Omental fat pad (tissue), 4 donors: ENCODE data around the gene IPCEF1. TPM values are rescaled to one million over a fixed set of nuclear protein-coding genes. Genes with fewer than 3 reads are reported as not detected.

ENCODE experiments used
- ATAC-seq: fragments of 150-250 bp; one replicate; pipeline ENCODE4 v1.9.1; 2016; ENCODE audit warnings: mild to moderate bottlenecking, moderate library complexity; ENCODE audit not compliant: low FRiP score
- DNase-seq: peaks from one replicate; pipeline ENCODE4 v3.0.0-alpha.2; 2019; ENCODE audit warnings: low spot score
- CTCF ChIP-seq, 3 donors: fragments of 450-650 bp; IDR thresholded peaks; one replicate each; pipeline ENCODE4 v1.5.1; 2016 to 2017; ENCODE audit warnings: antibody characterized with exemption in 3 of 3, mild to moderate bottlenecking in 3 of 3, moderate library complexity in 2 of 3
- total RNA-seq, 4 donors: library from RNA; depleted of rRNA; stranded (reverse); fragments of >200 nt; gene quantifications; one replicate each; pipeline ENCODE4 v1.1.0, GENCODE V29; 2016

IPCEF1 gene
- total RNA-seq, 4 donors from 2014 or later, result 0.84 to 9.2 (median 2.7) TPM

DNA sequence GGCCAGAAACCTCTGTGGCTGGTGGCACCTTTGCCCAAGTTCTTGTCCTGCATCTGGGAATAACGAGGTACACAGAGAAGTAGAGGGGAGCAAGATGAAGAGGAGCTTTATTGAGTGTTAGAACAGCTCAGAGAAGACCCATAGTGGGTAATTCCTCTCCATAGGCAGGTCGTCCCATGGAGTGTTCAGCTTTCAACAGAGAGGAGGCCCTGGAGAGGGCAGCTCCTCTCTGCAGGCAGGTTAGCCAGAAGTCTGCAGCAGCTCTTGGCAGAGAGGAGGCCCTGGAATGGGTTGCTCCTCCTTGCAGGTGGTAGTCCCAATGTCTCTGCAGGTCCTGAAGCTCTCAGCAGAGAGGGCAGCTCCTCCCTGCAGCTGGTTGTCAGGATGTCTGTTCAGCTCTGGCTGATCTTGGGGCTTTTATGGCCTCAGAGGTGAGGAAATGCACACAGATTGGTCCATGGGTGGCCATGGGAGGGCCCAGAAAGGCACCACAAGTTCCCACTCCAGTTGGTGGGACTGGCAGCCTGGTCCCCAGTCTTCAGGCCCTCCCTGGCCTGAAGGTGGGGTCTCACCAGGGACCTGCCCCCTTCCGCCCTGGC is 89.0 kb downstream of the IPCEF1 start:
- TF ChIP-seq CTCF (IDR thresholded peaks at IDR 0.05), result no peak
- ATAC-seq (no peak), DNase-seq (no peak)

- ATAC-seq (no peak), DNase-seq (no peak)
- TF ChIP-seq CTCF (IDR thresholded peaks at IDR 0.05), result no peak
Observed at GRCh38 chr6:154266560-154267099, 90.0 kb downstream of the IPCEF1 start.

DNA sequence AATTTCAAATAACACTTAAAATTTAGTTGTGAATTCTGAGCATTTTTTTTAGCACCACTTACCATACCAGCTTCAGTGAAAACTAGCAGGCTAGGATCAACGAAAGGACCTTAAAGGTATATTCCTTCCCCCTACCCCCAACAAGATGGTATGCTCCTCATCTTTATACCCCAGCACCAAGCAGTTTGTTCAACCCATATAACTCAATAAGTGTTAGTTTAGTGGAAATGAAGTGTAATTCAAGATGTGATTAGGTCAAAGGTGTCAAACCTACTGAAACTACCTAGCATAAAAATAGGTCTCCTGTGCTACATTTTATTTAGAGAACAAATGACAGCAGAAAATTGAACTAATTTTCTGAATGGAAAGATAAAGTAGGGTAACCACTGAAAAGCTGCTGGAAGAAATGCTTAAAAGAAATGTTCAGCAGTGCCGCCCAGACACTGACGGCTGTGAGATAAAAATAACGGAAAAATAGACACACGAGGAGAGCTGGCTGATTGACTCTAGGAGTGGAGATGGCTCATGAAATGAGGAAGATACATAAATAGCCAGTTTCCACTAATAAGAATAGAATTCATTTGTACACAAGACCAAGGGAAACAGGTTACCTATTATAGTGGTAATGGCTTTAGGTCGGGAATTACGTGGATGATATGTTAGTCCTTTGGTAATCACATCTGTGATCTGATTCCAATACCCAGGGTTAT is 94.8 kb downstream of the IPCEF1 start:
- no peak for ATAC-seq

DNA sequence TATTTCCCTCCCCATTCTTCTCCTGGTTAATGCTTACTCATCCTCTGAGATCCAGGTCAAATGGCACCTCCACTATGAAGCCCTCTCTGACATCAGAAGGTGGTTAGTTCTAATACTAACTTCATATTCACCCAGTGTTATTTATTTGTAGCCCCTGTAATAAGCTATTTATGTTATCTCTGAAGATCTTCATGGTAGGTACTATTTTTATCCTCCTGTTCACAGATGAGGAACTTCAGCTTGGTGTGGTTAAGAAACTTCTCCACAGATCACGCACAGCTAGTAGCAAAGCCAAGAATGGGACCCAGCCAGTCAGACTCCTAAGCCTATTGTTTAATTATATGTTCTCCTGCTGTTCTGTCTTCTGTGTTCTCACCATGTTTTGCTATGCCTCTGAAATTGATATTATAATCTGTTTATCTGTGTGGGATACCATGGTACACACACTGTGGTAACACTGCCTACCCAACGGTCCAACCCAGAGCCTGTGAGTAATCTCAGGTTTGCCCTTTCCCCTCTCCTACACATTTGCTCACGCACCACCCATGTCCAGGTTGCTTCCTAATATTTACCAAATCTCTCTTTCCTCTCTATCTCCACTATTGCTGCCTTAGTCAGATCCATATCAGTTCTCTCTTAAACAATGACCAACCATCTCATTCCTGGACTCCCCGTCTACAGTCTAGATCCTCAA is 98.4 kb downstream of the IPCEF1 start:
- TF ChIP-seq CTCF (IDR thresholded peaks at IDR 0.05), result no peak
- ATAC-seq (no peak), DNase-seq (no peak)

More for the DNA sequence above, 94.8 kb downstream of the IPCEF1 start:
- no peak for DNase-seq
- no peak for TF ChIP-seq CTCF (IDR thresholded peaks at IDR 0.05)

DNA sequence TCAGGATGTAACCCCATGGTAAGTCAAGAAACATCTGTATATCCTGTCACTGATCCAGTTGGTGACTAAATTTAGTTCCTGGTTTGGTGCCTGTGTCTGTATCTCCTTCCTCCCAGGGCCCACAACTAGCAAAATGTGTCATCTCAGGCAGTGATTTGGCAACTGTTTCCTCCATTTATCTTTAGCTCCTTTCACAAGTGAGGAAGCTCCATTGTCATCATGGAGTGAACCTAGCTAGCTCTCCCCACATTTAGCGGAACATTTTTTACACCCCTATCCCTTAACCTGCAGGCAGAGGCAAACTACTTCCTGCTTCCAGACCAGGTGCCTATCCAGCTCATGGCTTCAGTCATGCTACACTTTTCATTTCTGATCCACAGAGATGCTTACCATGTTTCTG is 99.5 kb downstream of the IPCEF1 start:
- ATAC-seq, result no peak
- TF ChIP-seq CTCF (IDR thresholded peaks at IDR 0.05), result no peak
- DNase-seq, result no peak

GRCh38 chr6:154252678-154253077 is 103.9 kb downstream of the IPCEF1 start:
- DNase-seq (no peak), ATAC-seq (no peak)
- no peak for TF ChIP-seq CTCF (IDR thresholded peaks at IDR 0.05)
